ENCODE results near the gene KRTAP10-8. TPM values are rescaled to one million over a fixed set of nuclear protein-coding genes. Genes with fewer than 3 reads are reported as not detected.
"Not testable (repeated sequence)": the region's sequence is repeated elsewhere in the genome, so short reads cannot be mapped to it uniquely, and the experiment has no call there.

Gene KRTAP10-8
- total RNA-seq, 4 donors from 2014 or later, result not detected

DNA sequence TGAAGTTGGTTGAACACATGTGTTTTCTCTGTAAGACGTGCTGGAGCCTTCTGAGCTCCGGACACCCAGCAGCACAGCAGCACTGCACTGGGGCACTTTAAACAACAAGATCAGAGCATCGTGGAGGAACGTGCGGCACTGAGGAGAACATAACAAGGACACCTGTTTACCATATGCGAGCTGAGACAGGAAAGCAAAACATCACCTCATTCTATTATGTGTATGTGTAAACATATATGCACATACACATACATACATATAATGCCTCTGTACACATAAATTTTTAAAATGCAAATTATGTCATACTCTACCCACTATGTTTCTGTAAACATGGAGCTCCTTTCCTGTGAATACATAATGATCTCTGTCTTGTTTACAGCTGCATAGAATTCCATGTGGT is 16.4 kb upstream of the KRTAP10-8 start:
- no peak for ATAC-seq (ENCODE audit: low FRiP score)
- no peak for DNase-seq (ENCODE audit: low spot score)
- TF ChIP-seq, protein P1, sequence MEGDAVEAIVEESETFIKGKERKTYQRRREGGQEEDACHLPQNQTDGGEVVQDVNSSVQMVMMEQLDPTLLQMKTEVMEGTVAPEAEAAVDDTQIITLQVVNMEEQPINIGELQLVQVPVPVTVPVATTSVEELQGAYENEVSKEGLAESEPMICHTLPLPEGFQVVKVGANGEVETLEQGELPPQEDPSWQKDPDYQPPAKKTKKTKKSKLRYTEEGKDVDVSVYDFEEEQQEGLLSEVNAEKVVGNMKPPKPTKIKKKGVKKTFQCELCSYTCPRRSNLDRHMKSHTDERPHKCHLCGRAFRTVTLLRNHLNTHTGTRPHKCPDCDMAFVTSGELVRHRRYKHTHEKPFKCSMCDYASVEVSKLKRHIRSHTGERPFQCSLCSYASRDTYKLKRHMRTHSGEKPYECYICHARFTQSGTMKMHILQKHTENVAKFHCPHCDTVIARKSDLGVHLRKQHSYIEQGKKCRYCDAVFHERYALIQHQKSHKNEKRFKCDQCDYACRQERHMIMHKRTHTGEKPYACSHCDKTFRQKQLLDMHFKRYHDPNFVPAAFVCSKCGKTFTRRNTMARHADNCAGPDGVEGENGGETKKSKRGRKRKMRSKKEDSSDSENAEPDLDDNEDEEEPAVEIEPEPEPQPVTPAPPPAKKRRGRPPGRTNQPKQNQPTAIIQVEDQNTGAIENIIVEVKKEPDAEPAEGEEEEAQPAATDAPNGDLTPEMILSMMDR (IDR thresholded peaks at IDR 0.05), result no peak

GRCh38 chr21:44596068-44596725 is 15.7 kb upstream of the KRTAP10-8 start:
- ATAC-seq (ENCODE audit: low FRiP score), result no peak
- TF ChIP-seq, protein P1 (IDR thresholded peaks at IDR 0.05), result no peak
- DNase-seq (ENCODE audit: low spot score), result no peak

- TF ChIP-seq, protein P1 (IDR thresholded peaks at IDR 0.05), result no peak
- DNase-seq (ENCODE audit: low spot score) (no peak), ATAC-seq (ENCODE audit: low FRiP score) (no peak)
These were observed 13.8 kb upstream of the KRTAP10-8 start for GRCh38 chr21:44598061-44598460.

- ATAC-seq (ENCODE audit: low FRiP score), result no peak
- no peak for DNase-seq (ENCODE audit: low spot score)
- TF ChIP-seq, protein P1 (IDR thresholded peaks at IDR 0.05), result no peak
These were observed 12.4 kb upstream of the KRTAP10-8 start for GRCh38 chr21:44599264-44600029.

- not testable (repeated sequence) for DNase-seq (ENCODE audit: low spot score); ATAC-seq (ENCODE audit: low FRiP score)
These were observed 11.5 kb upstream of the KRTAP10-8 start, which contains the start of gene KRTAP10-7 for GRCh38 chr21:44600118-44600978. Gene KRTAP10-7, plus strand, starts transcription at chr21:44600597. Its CDS starts 25 bp downstream, at chr21:44600622.

GRCh38 chr21:44601091-44601490 is 10.8 kb upstream of the KRTAP10-8 start:
- ATAC-seq (ENCODE audit: low FRiP score); DNase-seq (ENCODE audit: low spot score): not testable (repeated sequence)

- ATAC-seq (ENCODE audit: low FRiP score) (no peak), DNase-seq (ENCODE audit: low spot score) (no peak)
- TF ChIP-seq, protein P1 (IDR thresholded peaks at IDR 0.05), result no peak
These were observed 10.1 kb upstream of the KRTAP10-8 start for GRCh38 chr21:44601596-44602462.

All from omental fat pad (tissue), 4 donors.